Neural progenitor cell (in vitro differentiated cells): ENCODE results near the gene PPP1R9B.

Experiments
- CTCF ChIP-seq: fragments of 200-600 bp; sonication (generic); IDR thresholded peaks from 2 replicates; pipeline ENCODE4 v1.5.1; 2017; ENCODE audit warnings: antibody characterized with exemption, mild to moderate bottlenecking
- EZH2phosphoT487 ChIP-seq: fragments of 200-600 bp; sonication (generic); IDR thresholded peaks from 2 replicates; pipeline ENCODE4 v1.6.1; 2017; ENCODE audit warnings: antibody characterized with exemption

- TF ChIP-seq CTCF: no peak
- TF ChIP-seq EZH2phosphoT487: no peak
Observed at GRCh38 chr17:50100921-50101345, 49.5 kb downstream of the PPP1R9B start.
